GM18951 (cell line): ENCODE data around the gene SLC24A3.

Experiments
- POLR2A ChIP-seq: IDR thresholded peaks from 4 replicates; pipeline ENCODE4 v1.6.1; 2011; ENCODE audit warnings: mild to moderate bottlenecking; ENCODE audit not compliant: insufficient read length, insufficient read depth; ENCODE audit errors: extremely low read depth
- in situ Hi-C: fragments of 300-500 bp; cut with MboI; formaldehyde crosslinking; loops from one replicate; pipeline ENCODE4 v1.12.0; 2022; ENCODE audit warnings: low sequenced_read_pairs, mixed read lengths, inconsistent platforms; ENCODE audit not compliant: unreplicated experiment

The SLC24A3 gene

DNA sequence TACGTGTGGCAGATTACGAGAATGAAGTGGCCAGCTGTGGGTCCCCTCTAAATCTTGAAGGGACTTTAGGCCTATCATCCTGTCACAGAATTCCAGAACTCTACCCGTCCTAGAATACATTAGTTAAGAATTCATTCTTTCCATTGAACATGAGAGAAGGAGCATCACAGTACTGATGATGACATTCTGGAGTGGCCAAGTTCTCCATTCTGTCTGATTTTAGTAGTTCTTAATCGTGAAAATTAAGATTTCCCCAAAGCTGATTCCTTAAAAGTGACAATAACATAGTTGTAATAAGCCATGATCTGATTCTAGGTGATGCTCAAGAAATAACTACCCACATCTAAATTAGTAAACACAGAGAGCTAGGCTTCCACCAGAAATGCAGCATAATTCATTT is 510.6 kb downstream of the SLC24A3 start:
- in situ Hi-C loops = no loop called here
- TF ChIP-seq POLR2A = no peak

DNA sequence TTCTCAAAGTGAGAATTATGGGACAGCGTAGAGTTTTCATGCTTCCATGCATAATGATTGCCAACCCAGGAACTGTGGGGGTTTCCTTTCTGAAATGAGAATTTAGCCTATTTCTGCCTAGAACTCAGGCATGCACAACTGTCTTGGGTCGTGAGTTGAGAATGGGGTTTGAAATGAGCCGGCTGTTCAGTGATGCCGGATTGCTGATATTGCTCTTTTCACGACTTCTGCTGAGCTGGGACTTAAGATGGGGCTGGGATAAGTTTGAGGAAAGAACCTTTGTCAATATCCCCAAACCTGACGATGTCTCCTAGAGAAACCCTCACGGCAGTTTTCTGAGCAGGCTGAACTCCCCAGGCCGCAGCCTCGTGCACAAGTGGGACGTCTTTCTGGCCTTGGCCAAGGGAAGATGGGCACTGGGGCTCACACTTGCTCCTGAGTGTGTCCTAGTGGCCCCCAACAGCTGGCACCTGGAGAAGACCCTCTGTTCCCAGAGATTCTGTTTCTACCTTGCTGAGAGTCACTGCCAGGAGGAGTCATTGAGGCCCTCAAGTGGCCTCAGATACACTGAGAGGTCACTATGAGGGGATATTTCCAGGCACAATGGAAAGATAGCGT is 511.5 kb downstream of the SLC24A3 start:
- in situ Hi-C loops = no loop called here
- no peak for TF ChIP-seq POLR2A

GRCh38 chr20:19725373-19725772 is 512.9 kb downstream of the SLC24A3 start:
- in situ Hi-C loops = no loop called here
- TF ChIP-seq POLR2A = no peak

GRCh38 chr20:19725814-19726525 is 513.5 kb downstream of the SLC24A3 start:
- no peak for TF ChIP-seq POLR2A
- in situ Hi-C loops = no loop called here

DNA sequence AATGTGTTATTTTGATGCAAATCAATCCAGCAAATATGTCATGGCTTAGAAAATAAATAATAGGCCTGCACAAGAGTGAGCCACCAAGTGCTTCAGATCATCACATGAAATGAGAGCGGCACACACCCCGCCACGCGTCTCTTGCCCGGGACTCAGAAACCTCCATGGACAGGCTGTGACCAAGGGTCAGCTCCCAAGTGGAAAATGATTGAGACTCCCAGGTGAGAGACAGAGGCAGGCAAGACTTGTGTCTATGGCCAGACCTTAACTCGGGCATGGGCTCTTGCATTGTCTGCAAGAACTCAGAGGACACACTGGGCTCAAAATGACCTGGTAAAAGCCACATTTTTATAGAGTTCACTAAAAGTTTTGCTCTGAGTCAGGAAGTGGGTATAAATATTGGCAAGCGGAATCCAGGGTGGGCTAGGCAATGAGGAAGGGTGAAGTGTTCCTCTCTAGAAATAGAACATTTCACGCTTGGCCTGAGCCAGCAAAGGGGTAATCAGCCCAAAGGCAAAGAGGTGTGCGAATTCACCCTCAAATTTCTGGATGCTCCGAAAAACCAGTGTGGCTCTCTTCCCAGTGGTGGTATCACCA is 514.9 kb downstream of the SLC24A3 start:
- TF ChIP-seq POLR2A = no peak
- in situ Hi-C loops = no loop called here

GRCh38 chr20:19729672-19730071 is 517.2 kb downstream of the SLC24A3 start:
- in situ Hi-C loops = no loop called here
- TF ChIP-seq POLR2A = no peak

DNA sequence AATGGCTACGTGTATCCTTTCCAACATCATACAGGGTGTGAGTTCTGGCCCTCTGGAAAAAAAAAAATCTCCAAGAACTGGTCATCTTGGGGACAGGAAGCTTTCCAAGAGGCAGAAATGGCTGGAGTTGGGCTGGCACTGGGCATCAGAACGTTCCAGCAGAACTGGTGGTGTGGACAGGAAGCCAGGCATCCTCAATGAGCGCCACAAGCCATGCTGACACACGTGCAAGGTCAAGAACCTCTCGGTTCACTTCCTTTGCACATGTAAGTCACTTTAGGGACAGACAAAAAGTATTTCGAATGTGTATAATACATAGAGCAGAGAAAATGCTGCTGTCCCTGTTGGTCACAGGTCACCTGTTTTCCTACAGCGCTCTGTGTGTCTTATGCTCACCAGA is 518.3 kb downstream of the SLC24A3 start:
- in situ Hi-C loops = no loop called here
- TF ChIP-seq POLR2A = no peak

DNA sequence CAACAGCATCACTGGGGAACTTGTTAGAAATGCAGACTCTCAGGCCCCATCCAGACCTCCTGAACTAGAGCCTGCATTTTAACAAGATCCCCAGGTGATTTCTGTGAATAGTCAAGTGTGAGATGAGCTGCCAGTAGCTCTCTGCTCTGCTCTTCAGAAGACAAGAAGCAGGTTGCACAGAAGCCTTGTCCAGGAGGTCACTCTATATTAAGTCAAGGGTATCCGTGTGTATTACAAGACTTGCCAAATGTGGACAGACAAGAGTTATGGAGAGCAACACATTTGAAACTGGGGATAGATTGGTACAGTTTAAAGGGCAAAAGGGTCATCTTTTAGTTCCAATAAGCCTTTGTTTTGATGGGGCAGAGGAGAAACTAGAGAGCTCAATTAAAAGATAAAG is 522.4 kb downstream of the SLC24A3 start:
- in situ Hi-C loops = no loop called here
- TF ChIP-seq POLR2A = no peak

GRCh38 chr20:19735446-19735845 is 523.0 kb downstream of the SLC24A3 start:
- TF ChIP-seq POLR2A = no peak
- in situ Hi-C loops = no loop called here

DNA sequence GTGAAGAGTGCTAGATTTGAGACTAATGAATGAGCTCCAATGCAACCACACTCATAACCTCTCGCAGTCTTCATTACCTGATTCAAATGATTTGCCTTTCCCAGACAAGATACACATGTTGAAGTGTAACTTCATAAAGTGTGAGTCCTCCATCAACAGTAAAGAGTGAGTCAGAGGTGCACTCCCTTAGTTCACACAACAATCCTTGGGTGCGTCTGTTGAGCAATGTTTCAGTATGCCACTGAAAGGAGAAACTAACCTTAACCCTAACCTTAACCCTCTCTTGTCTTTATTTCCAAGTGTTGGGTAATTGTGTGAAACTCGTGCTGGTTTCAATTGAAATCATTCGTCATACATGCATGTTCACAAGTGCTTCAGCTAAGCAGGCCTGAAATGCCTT is 524.6 kb downstream of the SLC24A3 start:
- in situ Hi-C loops = no loop called here
- no peak for TF ChIP-seq POLR2A

DNA sequence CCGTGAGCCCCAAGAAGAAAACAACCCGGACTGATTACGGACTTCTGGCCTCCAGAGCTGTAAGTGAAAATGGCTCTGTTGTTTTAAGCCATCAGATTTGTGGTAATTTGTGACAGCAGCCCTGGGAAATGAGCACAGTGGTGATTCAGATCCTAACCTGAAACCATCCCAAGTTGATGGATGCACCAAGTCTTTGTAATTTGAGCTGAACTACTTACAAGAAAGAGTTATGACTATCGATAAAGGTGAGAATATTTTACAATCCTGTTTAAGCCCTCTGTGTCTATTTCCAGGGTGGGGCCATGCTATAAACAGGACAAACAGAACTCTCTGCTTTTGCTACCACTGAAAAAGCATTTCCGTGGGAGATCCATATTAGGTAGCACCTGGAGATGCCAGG is 526.5 kb downstream of the SLC24A3 start:
- no peak for TF ChIP-seq POLR2A
- in situ Hi-C loops = no loop called here

GRCh38 chr20:19739351-19739750 is 526.9 kb downstream of the SLC24A3 start:
- no peak for TF ChIP-seq POLR2A
- in situ Hi-C loops = no loop called here

DNA sequence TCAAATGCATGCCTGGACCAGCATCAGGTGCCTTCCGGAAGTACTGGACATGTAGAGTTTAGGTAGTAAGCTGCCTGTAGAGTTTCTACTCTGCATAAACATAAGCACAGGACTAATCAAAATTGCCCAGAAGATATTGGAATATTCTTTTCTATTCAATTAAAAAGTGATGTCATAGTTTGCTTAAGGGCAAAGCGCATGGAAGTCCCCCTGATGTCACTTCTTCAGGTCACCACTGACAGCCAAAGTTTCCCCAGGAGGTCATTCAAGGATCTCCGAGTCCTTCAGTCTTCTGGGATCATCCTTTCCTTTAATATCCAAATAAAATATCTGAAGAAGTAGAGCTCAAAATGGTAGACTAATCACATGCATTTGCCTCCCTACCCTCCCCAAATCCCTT is 528.1 kb downstream of the SLC24A3 start:
- no peak for TF ChIP-seq POLR2A
- in situ Hi-C loops = no loop called here

- in situ Hi-C loops = no loop called here
- TF ChIP-seq POLR2A = no peak
Measured at GRCh38 chr20:19741924-19742323, 529.5 kb downstream of the SLC24A3 start.

DNA sequence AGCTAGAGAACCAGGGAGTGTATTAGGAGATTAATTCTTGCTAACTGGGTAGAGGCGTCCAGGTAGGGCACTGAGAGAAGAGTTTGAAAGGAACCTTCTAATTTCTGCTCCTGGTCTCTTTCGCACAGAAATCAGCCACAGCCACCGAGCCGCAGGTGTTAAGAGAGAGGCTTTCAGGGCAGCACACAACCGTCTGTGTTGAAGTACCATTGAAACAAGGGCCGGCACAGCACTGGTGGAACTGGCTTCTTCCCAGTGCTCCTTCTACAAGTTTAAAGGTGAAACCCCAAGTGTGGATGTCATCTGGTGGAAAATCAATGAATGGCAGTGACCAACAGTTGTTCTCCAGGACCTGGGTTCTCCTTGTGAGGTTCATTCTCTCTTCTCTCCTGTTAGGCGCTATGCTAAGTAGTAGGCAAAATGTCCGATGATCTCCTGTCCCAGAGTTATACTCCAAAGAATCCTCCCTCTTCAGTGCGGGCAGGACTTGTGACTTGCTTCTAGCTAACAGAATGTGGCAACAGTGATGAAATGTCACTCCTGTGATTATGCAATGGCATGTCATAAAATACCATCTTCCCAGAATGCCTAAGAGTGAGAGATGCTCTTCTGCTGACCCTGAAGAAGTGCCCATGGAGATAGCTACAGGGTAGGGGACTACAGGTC is 530.7 kb downstream of the SLC24A3 start:
- in situ Hi-C loops = no loop called here

More for the DNA sequence above, 530.7 kb downstream of the SLC24A3 start:
- TF ChIP-seq POLR2A = no peak
